ENCODE data around the gene PIPOX.
A peak's percentile ranks its signal among the peaks of the same experiment; 100 is the strongest.

The PIPOX gene

DNA sequence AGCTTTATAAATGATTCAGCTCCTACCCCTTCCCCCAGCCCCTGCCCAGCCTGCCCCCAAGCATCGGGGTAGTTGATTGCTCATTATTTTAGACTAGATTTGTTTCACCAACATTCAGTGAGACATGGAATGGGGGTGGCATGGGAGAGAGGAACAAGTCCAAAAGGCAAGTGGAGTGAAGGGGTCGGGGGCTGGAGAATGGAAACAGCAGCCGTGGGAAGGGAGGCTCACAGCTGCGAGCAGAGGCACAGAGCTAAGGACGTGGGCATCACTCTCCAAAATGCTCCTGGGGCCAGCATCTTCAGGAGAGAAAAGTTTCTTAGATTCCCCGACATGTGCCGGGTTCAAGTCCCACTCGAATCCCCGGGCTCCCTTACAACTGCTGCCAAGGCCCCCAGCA, 19.3 kb downstream of the PIPOX start:
- DNase-seq (ENCODE audit: insufficient read length, low spot score) (no peak), FAIRE-seq (no peak)
- TF ChIP-seq, protein P1, sequence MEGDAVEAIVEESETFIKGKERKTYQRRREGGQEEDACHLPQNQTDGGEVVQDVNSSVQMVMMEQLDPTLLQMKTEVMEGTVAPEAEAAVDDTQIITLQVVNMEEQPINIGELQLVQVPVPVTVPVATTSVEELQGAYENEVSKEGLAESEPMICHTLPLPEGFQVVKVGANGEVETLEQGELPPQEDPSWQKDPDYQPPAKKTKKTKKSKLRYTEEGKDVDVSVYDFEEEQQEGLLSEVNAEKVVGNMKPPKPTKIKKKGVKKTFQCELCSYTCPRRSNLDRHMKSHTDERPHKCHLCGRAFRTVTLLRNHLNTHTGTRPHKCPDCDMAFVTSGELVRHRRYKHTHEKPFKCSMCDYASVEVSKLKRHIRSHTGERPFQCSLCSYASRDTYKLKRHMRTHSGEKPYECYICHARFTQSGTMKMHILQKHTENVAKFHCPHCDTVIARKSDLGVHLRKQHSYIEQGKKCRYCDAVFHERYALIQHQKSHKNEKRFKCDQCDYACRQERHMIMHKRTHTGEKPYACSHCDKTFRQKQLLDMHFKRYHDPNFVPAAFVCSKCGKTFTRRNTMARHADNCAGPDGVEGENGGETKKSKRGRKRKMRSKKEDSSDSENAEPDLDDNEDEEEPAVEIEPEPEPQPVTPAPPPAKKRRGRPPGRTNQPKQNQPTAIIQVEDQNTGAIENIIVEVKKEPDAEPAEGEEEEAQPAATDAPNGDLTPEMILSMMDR (IDR thresholded peaks at IDR 0.05; ENCODE audit: insufficient read depth, missing control alignments) = no peak

DNA sequence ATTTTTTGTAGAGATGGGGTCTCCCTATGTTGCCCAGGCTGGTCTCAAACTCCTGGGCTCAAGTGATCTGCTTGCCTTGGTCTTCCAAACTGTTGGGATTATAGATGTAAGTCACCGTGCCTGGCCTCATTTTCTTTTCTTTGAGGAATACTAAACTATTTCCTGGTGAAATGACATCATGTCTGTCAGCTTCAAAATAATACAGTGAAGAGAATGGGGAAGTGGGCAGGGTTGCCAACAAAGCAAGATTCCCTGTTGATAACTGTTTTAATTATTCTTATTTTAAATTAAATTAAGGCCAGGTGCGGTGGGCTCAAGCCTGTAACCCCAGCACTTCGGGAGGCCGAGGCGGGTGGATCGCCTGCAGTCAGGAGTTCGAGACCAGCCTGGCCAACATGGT, 21.1 kb downstream of the PIPOX start:
- DNase-seq (ENCODE audit: insufficient read length, low spot score) (no peak), FAIRE-seq (no peak)
- TF ChIP-seq, protein P1 (IDR thresholded peaks at IDR 0.05; ENCODE audit: insufficient read depth, missing control alignments) = no peak

DNA sequence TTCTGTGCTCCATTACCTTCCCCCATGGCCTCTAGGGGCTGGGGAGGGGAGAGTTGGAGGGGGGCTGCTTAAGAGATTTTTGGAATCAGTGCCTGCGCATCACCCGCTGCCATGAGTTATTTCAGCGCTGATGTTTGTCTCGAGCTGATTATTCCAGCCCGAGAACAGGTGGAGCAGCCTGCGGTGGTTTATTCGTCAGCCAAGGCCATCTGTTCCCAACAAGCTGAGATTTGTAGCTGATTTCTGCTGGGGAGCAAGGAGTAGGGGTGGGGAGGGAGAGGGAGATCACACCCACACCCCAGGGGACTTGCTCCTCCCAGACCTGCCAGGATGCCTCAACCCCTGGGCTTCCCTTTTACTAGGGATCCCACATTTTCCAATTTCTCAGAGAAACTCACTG, 23.1 kb downstream of the PIPOX start:
- DNase-seq (ENCODE audit: insufficient read length, low spot score) = peak; percentile 39
- peak; percentile 74 for FAIRE-seq
- TF ChIP-seq, protein P1 (IDR thresholded peaks at IDR 0.05; ENCODE audit: insufficient read depth, missing control alignments) = no peak

DNA sequence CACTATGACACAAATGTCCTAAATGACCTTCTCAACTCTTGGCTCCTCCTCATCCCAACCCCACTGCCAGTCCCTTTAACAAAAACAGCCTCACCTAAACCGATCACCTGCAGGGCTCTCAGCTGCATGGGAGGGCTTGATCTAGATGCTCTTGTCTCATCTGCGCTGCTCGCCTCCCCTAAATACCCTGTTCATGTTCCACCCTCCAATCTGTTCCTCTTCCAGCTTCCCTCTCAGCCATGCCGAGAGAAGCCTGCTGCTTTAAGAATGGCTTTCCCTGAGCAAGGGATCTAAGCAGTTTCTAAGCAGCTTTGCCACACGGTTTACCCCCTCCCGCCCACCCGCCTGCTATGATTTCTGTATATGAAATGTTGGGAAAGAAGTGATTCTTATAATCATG, 23.7 kb downstream of the PIPOX start:
- TF ChIP-seq, protein P1 (IDR thresholded peaks at IDR 0.05; ENCODE audit: insufficient read depth, missing control alignments) = no peak
- DNase-seq (ENCODE audit: insufficient read length, low spot score) = no peak
- FAIRE-seq = peak; percentile 80

DNA sequence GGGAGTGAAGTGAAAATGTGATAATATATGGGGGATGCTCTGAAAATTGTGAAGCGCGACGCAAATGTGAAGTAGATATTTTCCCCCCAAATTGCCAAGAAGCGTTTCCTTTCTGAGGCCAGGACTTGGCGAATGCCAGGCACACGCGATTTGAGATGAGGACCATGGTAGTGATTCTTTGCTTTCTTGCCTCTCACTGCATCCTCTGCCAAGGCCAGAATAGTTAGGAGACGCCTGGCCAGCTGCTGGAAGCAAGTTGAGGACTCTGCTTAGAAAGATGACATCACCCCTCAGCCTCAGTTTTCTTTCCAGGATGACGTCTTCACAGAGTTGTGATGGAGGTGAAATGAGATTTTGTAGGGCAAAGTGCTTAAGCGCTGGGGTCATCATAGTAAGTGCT, 25.9 kb downstream of the PIPOX start:
- DNase-seq (ENCODE audit: insufficient read length, low spot score) = no peak
- no peak for FAIRE-seq
- TF ChIP-seq, protein P1 (IDR thresholded peaks at IDR 0.05; ENCODE audit: insufficient read depth, missing control alignments) = no peak

DNA sequence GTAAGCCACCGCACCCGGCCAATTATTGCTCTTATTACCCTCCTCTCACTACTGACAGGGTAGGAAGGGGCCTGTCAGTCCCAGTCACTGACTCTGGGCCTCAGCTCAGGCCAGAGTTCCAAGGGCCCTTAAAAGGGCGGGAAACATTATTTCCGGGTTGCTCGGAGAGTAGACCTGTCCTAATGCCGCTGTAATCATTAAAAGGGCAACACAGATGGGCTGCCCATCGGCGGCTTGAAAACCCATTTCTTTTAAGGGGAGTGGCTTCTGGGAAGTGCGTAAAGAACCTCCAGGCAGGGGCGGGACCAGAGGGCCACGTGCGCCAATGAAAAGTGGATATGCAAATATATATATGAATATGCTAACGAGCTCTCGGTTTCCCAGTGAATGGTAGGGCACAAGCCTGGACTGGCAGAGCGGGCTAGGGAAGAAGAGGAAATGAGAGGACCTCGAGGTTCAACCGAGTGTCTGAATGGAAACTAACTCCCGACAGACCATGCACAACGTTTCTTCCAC, 26.6 kb downstream of the PIPOX start:
- FAIRE-seq (no peak), DNase-seq (ENCODE audit: insufficient read length, low spot score) (no peak)
- TF ChIP-seq, protein P1 (IDR thresholded peaks at IDR 0.05; ENCODE audit: insufficient read depth, missing control alignments) = no peak

DNA sequence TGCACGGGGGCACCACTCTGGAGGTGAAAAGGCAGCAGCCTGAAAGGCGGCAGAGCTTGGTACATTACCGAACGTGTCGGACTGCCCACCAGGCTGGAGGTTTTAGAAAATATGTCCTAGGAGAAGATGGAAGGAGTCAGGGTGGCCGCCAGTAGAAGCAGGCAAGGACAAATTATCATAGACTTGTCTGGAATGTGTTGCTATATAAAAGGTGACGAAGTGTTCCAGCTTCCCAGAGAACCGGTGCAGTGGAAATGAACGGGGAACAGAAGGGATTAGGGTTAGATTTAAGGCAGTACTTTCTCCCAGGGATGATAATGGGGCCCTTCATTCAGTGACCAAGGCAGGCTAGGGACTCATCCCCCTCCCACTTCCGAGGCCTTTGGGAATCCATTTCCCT, 27.4 kb downstream of the PIPOX start:
- DNase-seq (ENCODE audit: insufficient read length, low spot score) (no peak), FAIRE-seq (no peak)
- TF ChIP-seq, protein P1 (IDR thresholded peaks at IDR 0.05; ENCODE audit: insufficient read depth, missing control alignments) = no peak
